ENCODE results near the gene TNFAIP1.

- no peak for TF ChIP-seq PREB (CRISPR knock-in tag; IDR thresholded peaks at IDR 0.05; ENCODE audit: borderline replicate concordance)
- no peak for TF ChIP-seq ATF6 (CRISPR knock-in tag; IDR thresholded peaks at IDR 0.05)
- no peak for TF ChIP-seq CTCF (IDR thresholded peaks at IDR 0.05)
- no peak for TF ChIP-seq ZNF121 (CRISPR knock-in tag; IDR thresholded peaks at IDR 0.05)
- no peak for TF ChIP-seq NR2C2 (CRISPR knock-in tag; IDR thresholded peaks at IDR 0.05)
- TF ChIP-seq JUN (CRISPR knock-in tag; IDR thresholded peaks at IDR 0.05) = no peak
- no peak for TF ChIP-seq IRF2 (CRISPR knock-in tag; IDR thresholded peaks at IDR 0.05; ENCODE audit: borderline replicate concordance, low read depth)
- no peak for TF ChIP-seq NR3C1 (CRISPR knock-in tag; conservative IDR thresholded peaks at IDR 0.05; ENCODE audit: low read depth)
- TF ChIP-seq ATF3 (CRISPR knock-in tag; conservative IDR thresholded peaks at IDR 0.05) = no peak
- 0 out of 2 replicates have a peak, but pooled peaks have one; percentile 10 for TF ChIP-seq CREM (CRISPR knock-in tag; IDR thresholded peaks at IDR 0.05)
These were observed 48.9 kb downstream of the TNFAIP1 start for GRCh38 chr17:28384281-28385036.

Measured in WTC11 (cell line).